ENCODE results near the gene RALGAPA2. TPM values are rescaled to one million over a fixed set of nuclear protein-coding genes. Genes with fewer than 3 reads are reported as not detected.

RALGAPA2 gene
- total and polyA plus RNA-seq, 2 donors (not counting 3 experiments of a cell fraction or from before 2014, with no cell fraction given) = 10.0 to 46.8 TPM

GRCh38 chr20:20395087-20395486 is 317.4 kb downstream of the RALGAPA2 start:
- H3K4me2 ChIP-seq (ENCODE audit: insufficient read depth, low read length) = no peak overlapping the region
- H3K9ac ChIP-seq (replicated peaks; ENCODE audit: extremely low read depth, insufficient read depth, low read length) = no peak overlapping the region
- H3K36me3 ChIP-seq (ENCODE audit: control insufficient read depth in 2 of 2, extremely low read depth in 1 of 2, insufficient read depth in 2 of 2, low read length in 2 of 2) = peaks cover 0 to 16% of the 10 kb centered on the region in 2 experiments
- H3K27me3 ChIP-seq (ENCODE audit: control insufficient read depth in 2 of 2, insufficient read depth in 2 of 2, low read length in 2 of 2) = no peaks in the 10 kb centered on the region
- H3K79me2 ChIP-seq (ENCODE audit: control insufficient read depth, insufficient read depth, low read length) = no peaks in the 10 kb centered on the region
- ChIA-PET POLR2A (no interaction called here), CTCF (no interaction called here)
- TF ChIP-seq CTCF (IDR thresholded peaks at IDR 0.05; ENCODE audit: extremely low read depth in 1 of 2, insufficient read depth in 1 of 2, low read depth in 1 of 2, low read length in 2 of 2) = no peak
- TF ChIP-seq FOS (IDR thresholded peaks at IDR 0.05; ENCODE audit: borderline replicate concordance, insufficient read depth, low read length) = no peak
- TF ChIP-seq POLR2AphosphoS5 (IDR thresholded peaks at IDR 0.05; ENCODE audit: insufficient read depth, low read depth, low read length) = no peak
- TF ChIP-seq EZH2 (IDR thresholded peaks at IDR 0.05; ENCODE audit: borderline replicate concordance, low read depth, low read length, severe bottlenecking) = no peak
- no peak for TF ChIP-seq JUN (IDR thresholded peaks at IDR 0.05; ENCODE audit: borderline replicate concordance, insufficient read depth, insufficient read length, low read depth)
- no peak for TF ChIP-seq GATA2 (IDR thresholded peaks at IDR 0.05; ENCODE audit: insufficient read depth, insufficient read length, low read depth, low read length)
- TF ChIP-seq POLR2A (IDR thresholded peaks at IDR 0.05; ENCODE audit: low read depth, low read length) = no peak
- no peak for TF ChIP-seq MYC (IDR thresholded peaks at IDR 0.05; ENCODE audit: low read depth, low read length)
- TF ChIP-seq MAX (IDR thresholded peaks at IDR 0.05; ENCODE audit: insufficient read depth, insufficient read length) = no peak
- no peak overlapping the region for H2AFZ ChIP-seq (ENCODE audit: low read depth, low read length)
- no peak overlapping the region for H3K4me3 ChIP-seq (replicated peaks in 1 of 3; ENCODE audit: insufficient read depth in 1 of 3, low read depth in 1 of 3, low read length in 3 of 3)
- H4K20me1 ChIP-seq (replicated peaks; ENCODE audit: control insufficient read depth, extremely low read depth, insufficient read depth, low read length) = no peaks in the 10 kb centered on the region
- DNase-seq (ENCODE audit: low read depth, low spot score) (no peak), FAIRE-seq (no peak)
- H3K27ac ChIP-seq (ENCODE audit: insufficient read depth, low read depth, low read length) = no peak overlapping the region
- H3K9me1 ChIP-seq (replicated peaks; ENCODE audit: control insufficient read depth, extremely low read depth, insufficient read depth, low read length) = no peaks in the 10 kb centered on the region
- H3K9me3 ChIP-seq (replicated peaks; ENCODE audit: control insufficient read depth, insufficient read depth, low read length) = no peaks in the 10 kb centered on the region
- BruUV-seq (replicated peaks) = no TSS peak
- dilution Hi-C loops (cut with MboI; ENCODE audit: extremely low pct_ligation_motif_present, low sequenced_read_pairs) (no loop called here), intact Hi-C loops (cut with micrococcal nuclease) (no loop called here)
- no peaks in the 10 kb centered on the region for H3K4me1 ChIP-seq (ENCODE audit: control insufficient read depth, extremely low read depth, insufficient read depth, low read length)

Measured in endothelial cell of umbilical vein (primary cell).